HG03469 (cell line): ENCODE results near the gene UQCRC1.

Source experiments
- ATAC-seq: cut with Tn5 transposase; IDR thresholded peaks from one replicate; pipeline ENCODE4 v1.9.1; 2021; ENCODE audit warnings: mild to moderate bottlenecking, moderate library complexity, moderate number of reproducible peaks; ENCODE audit not compliant: unreplicated experiment

The UQCRC1 gene

GRCh38 chr3:48599509-48600285 is 9.7 kb downstream of the UQCRC1 start:
- no peak for ATAC-seq

GRCh38 chr3:48599077-48599501 is 10.4 kb downstream of the UQCRC1 start:
- no peak for ATAC-seq

- no peak for ATAC-seq
Observed at GRCh38 chr3:48598323-48599076, 10.9 kb downstream of the UQCRC1 start.

- ATAC-seq, result no peak
Observed at GRCh38 chr3:48597408-48597800, 12.0 kb downstream of the UQCRC1 start.

GRCh38 chr3:48596676-48597407 is 12.6 kb downstream of the UQCRC1 start:
- no peak for ATAC-seq

- ATAC-seq, result no peak
Observed at GRCh38 chr3:48596157-48596556, 13.3 kb downstream of the UQCRC1 start.

- ATAC-seq, result no peak
Observed at GRCh38 chr3:48595526-48596121, 13.8 kb downstream of the UQCRC1 start.

GRCh38 chr3:48595075-48595525 is 14.3 kb downstream of the UQCRC1 start, which contains the start of gene COL7A1:
Gene COL7A1, minus strand, starts transcription at chr3:48595329. Its CDS starts 170 bp downstream, at chr3:48595159.
- no peak for ATAC-seq

- no peak for ATAC-seq
Observed at GRCh38 chr3:48594417-48595049, 14.9 kb downstream of the UQCRC1 start.

- ATAC-seq, result no peak
Observed at GRCh38 chr3:48593337-48593736, 16.1 kb downstream of the UQCRC1 start.

- ATAC-seq, result no peak
Observed at GRCh38 chr3:48592519-48593087, 16.8 kb downstream of the UQCRC1 start.

- no peak for ATAC-seq
Observed at GRCh38 chr3:48591886-48592518, 17.4 kb downstream of the UQCRC1 start.

GRCh38 chr3:48591436-48591835 is 18.0 kb downstream of the UQCRC1 start:
- ATAC-seq, result no peak

- no peak for ATAC-seq
Observed at GRCh38 chr3:48588230-48588629, 21.2 kb downstream of the UQCRC1 start.

GRCh38 chr3:48587686-48588085 is 21.8 kb downstream of the UQCRC1 start:
- ATAC-seq, result no peak

GRCh38 chr3:48585411-48585810 is 24.0 kb downstream of the UQCRC1 start:
- no peak for ATAC-seq

- no peak for ATAC-seq
Observed at GRCh38 chr3:48584836-48585235, 24.6 kb downstream of the UQCRC1 start.

- ATAC-seq, result no peak
Observed at GRCh38 chr3:48581621-48582481, 27.6 kb downstream of the UQCRC1 start.

- no peak for ATAC-seq
Observed at GRCh38 chr3:48576647-48577046, 32.8 kb downstream of the UQCRC1 start.
